Measurements from ENCODE around the gene DKK2.

DNA sequence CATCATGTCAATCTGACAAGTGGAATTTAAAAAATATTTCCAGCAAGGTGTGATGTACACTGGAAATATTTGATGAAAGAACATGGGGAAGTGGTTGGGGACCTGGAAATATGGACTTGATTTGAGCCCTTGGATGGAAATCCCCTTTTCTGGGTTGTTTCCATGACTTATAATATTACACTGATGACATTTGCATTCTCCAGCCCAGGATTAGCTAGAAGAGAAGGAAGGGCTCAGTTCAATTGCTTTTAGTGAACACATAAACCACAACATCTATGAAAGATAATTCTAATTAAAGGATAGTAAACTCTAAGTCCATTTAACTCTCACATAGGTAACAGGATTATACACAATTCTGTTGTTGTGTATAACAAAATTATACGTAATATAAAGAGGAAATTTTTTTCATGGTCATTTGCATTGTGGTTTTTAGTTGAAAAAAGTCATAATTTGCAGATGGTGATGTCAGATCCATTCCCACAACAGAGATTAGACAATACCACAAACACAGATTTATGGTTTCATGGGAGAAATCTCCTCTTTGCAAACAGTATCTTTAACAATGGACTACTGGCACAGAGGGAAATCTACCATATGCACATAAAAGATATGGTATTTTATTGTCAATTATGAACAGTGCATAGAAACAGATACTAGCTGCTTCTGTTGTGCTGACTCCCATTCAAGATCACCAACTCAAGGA is 126.5 kb downstream of the DKK2 start:
- TF ChIP-seq, protein P1, sequence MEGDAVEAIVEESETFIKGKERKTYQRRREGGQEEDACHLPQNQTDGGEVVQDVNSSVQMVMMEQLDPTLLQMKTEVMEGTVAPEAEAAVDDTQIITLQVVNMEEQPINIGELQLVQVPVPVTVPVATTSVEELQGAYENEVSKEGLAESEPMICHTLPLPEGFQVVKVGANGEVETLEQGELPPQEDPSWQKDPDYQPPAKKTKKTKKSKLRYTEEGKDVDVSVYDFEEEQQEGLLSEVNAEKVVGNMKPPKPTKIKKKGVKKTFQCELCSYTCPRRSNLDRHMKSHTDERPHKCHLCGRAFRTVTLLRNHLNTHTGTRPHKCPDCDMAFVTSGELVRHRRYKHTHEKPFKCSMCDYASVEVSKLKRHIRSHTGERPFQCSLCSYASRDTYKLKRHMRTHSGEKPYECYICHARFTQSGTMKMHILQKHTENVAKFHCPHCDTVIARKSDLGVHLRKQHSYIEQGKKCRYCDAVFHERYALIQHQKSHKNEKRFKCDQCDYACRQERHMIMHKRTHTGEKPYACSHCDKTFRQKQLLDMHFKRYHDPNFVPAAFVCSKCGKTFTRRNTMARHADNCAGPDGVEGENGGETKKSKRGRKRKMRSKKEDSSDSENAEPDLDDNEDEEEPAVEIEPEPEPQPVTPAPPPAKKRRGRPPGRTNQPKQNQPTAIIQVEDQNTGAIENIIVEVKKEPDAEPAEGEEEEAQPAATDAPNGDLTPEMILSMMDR (IDR thresholded peaks at IDR 0.05; ENCODE audit: insufficient read depth, low read depth, low read length): no peak
- TF ChIP-seq EZH2 (IDR thresholded peaks at IDR 0.05; ENCODE audit: insufficient read depth, low read length): no peak

Data from astrocyte (in vitro differentiated cells and primary cell).